ENCODE data around the gene CDKAL1.

The CDKAL1 gene

DNA sequence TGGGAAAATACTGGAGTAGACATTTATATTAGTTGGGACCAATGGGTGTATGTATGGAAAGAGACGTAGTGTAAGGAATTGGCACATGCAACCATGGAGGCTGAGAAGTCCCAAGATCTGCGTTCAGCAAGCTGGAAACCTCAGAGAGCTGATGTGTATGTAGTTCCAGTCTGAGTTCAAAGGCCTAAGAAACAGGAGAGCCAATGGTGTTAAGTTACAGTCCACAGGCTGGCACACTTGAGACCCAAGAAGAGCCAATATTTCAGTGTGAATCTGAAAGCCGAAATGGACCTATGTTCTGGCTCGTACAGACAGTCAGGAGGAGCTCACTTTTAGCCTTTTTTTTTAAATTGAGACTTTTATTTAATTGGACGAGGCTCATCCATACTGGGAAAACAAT, 244.2 kb downstream of the CDKAL1 start:
- Histone ChIP-seq H3K9me3 (ENCODE audit: insufficient read depth, low read length) (no peaks in the 10 kb centered on the region), H3K36me3 (ENCODE audit: insufficient read depth, insufficient read length, low read length) (peaks cover 4% of the 10 kb centered on the region), H3K27me3 (ENCODE audit: insufficient read depth, insufficient read length) (no peaks in the 10 kb centered on the region), H3K4me3 (ENCODE audit: insufficient read length, low read depth) (no peak overlapping the region), H3K4me1 (ENCODE audit: insufficient read depth, insufficient read length) (no peaks in the 10 kb centered on the region), H3K9ac (ENCODE audit: insufficient read length, low read depth) (no peak overlapping the region)
- no peak for DNase-seq (ENCODE audit: low read depth, low spot score)
- TF ChIP-seq YY1 (IDR thresholded peaks at IDR 0.05; ENCODE audit: insufficient read depth, insufficient read length) (no peak), ZNF274 (IDR thresholded peaks at IDR 0.05; ENCODE audit: low read depth, low read length) (no peak)

DNA sequence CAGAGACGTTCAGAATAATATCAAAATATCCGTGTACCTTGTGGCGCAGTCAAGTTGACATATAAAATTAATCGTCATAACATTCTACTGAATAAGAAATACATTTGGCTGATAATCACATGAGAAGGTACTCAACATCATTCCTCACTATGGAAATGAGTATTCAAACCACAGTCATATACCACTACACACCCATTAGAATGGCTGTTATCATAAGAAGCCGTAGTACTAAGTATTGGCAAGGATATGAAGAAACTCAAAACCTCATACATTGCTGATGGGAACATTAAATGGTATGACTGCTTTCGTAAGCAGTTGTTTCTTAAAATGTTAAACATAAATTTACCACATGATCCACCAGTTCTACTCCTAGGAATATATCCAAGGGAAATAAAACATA, 244.7 kb downstream of the CDKAL1 start:
- H3K4me1 ChIP-seq (ENCODE audit: insufficient read depth, insufficient read length): no peaks in the 10 kb centered on the region
- no peaks in the 10 kb centered on the region for H3K9me3 ChIP-seq (ENCODE audit: insufficient read depth, low read length)
- no peak overlapping the region for H3K4me3 ChIP-seq (ENCODE audit: insufficient read length, low read depth)
- H3K36me3 ChIP-seq (ENCODE audit: insufficient read depth, insufficient read length, low read length): peaks cover 6% of the 10 kb centered on the region
- H3K9ac ChIP-seq (ENCODE audit: insufficient read length, low read depth): no peak overlapping the region
- no peak for TF ChIP-seq SUZ12 (IDR thresholded peaks at IDR 0.05; ENCODE audit: extremely low read depth, insufficient read depth, insufficient read length)
- no peak for TF ChIP-seq ZNF274 (IDR thresholded peaks at IDR 0.05; ENCODE audit: low read depth, low read length)
- TF ChIP-seq YY1 (IDR thresholded peaks at IDR 0.05; ENCODE audit: insufficient read depth, insufficient read length): no peak
- no peak for DNase-seq (ENCODE audit: low read depth, low spot score)
- H3K27me3 ChIP-seq (ENCODE audit: insufficient read depth, insufficient read length): no peaks in the 10 kb centered on the region

DNA sequence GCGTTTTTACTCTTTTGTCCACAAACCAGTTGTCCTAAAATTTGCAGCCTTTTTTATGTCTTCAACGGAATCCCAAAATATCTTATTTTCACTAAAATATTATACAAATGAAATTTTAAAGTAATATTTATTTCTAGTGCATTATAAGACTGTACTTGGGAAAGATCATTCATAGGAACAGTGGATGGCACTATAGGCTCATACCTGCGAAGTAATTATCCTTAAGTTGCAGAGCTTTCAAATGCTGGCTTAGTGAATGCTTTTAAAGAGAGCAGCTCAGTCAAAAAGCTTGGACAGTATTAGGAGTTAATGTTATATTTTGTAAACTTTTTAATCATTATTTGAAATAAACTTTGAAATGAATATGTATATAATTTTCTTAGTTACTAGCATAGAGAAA, 254.9 kb downstream of the CDKAL1 start:
- no peaks in the 10 kb centered on the region for H3K4me1 ChIP-seq (ENCODE audit: insufficient read depth, insufficient read length)
- H3K9me3 ChIP-seq (ENCODE audit: insufficient read depth, low read length): no peaks in the 10 kb centered on the region
- H3K36me3 ChIP-seq (ENCODE audit: insufficient read depth, insufficient read length, low read length): no peaks in the 10 kb centered on the region
- TF ChIP-seq SUZ12 (IDR thresholded peaks at IDR 0.05; ENCODE audit: extremely low read depth, insufficient read depth, insufficient read length) (no peak), YY1 (IDR thresholded peaks at IDR 0.05; ENCODE audit: insufficient read depth, insufficient read length) (no peak), ZNF274 (IDR thresholded peaks at IDR 0.05; ENCODE audit: low read depth, low read length) (no peak)
- H3K27me3 ChIP-seq (ENCODE audit: insufficient read depth, insufficient read length): no peaks in the 10 kb centered on the region
- no peak overlapping the region for H3K9ac ChIP-seq (ENCODE audit: insufficient read length, low read depth)
- no peak overlapping the region for H3K4me3 ChIP-seq (ENCODE audit: insufficient read length, low read depth)
- no peak for DNase-seq (ENCODE audit: low read depth, low spot score)

DNA sequence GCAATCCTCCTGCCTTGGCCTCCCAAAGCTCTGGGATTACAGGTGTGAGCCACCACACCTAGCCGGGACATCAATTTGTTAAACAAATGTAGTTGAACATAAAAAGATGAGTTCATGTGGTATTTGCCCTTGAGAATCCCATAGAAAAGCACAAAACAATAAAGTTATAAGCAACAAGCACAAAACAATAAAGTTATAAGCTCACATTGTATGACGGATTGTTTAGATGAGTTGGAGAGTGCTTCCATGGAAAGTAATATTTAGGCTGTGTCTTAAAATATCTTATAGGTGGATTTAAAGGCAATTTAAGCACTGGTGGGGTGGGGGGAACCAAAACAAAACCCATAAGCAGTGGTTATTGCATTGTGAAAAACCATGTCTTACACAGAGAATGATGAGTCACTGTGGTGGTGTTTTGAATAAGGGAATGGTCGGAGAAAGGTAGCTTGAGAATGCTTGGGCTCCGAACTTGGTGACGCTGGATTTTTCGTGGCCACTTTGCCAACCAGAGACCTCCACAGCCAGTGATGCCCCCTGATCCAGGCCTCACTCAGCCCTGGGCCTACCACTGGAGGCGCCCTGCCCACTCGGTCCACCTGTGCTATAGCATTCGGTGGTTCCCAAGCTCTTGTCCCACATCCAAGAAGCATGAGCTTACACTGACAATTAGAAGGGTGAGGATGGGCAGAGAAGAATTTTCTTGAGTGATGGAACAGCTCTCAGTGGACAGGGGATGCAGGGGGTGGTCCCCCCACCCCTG, 256.0 kb downstream of the CDKAL1 start:
- no peaks in the 10 kb centered on the region for H3K36me3 ChIP-seq (ENCODE audit: insufficient read depth, insufficient read length, low read length)
- no peak overlapping the region for H3K9ac ChIP-seq (ENCODE audit: insufficient read length, low read depth)
- no peak for DNase-seq (ENCODE audit: low read depth, low spot score)
- H3K9me3 ChIP-seq (ENCODE audit: insufficient read depth, low read length): no peaks in the 10 kb centered on the region
- TF ChIP-seq SUZ12 (IDR thresholded peaks at IDR 0.05; ENCODE audit: extremely low read depth, insufficient read depth, insufficient read length): no peak
- no peak overlapping the region for H3K4me3 ChIP-seq (ENCODE audit: insufficient read length, low read depth)
- no peaks in the 10 kb centered on the region for H3K27me3 ChIP-seq (ENCODE audit: insufficient read depth, insufficient read length)
- no peaks in the 10 kb centered on the region for H3K4me1 ChIP-seq (ENCODE audit: insufficient read depth, insufficient read length)

DNA sequence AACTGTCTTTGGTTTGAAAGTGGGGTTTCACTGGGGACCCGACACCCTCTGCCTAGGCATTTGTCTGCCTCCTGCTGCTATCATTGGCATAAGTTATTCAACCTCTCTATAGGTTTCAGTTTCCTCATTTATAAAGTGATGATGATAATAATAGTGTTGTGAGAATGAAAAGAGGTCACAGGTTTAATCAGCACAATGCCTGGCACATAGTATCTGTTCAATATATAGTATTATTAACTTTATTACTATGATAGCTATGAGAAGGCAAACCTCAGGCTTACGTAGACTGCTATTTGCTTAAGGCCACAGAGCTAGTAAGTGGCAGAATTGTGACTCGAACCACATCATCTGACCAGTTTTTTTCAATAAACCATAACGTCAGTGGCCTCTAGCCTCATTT, 256.8 kb downstream of the CDKAL1 start:
- H3K4me1 ChIP-seq (ENCODE audit: insufficient read depth, insufficient read length): no peaks in the 10 kb centered on the region
- H3K9ac ChIP-seq (ENCODE audit: insufficient read length, low read depth): no peak overlapping the region
- no peaks in the 10 kb centered on the region for H3K36me3 ChIP-seq (ENCODE audit: insufficient read depth, insufficient read length, low read length)
- no peaks in the 10 kb centered on the region for H3K27me3 ChIP-seq (ENCODE audit: insufficient read depth, insufficient read length)
- TF ChIP-seq ZNF274 (IDR thresholded peaks at IDR 0.05; ENCODE audit: low read depth, low read length) (no peak), YY1 (IDR thresholded peaks at IDR 0.05; ENCODE audit: insufficient read depth, insufficient read length) (no peak), SUZ12 (IDR thresholded peaks at IDR 0.05; ENCODE audit: extremely low read depth, insufficient read depth, insufficient read length) (no peak)
- no peak for DNase-seq (ENCODE audit: low read depth, low spot score)
- H3K9me3 ChIP-seq (ENCODE audit: insufficient read depth, low read length): no peaks in the 10 kb centered on the region
- no peak overlapping the region for H3K4me3 ChIP-seq (ENCODE audit: insufficient read length, low read depth)

DNA sequence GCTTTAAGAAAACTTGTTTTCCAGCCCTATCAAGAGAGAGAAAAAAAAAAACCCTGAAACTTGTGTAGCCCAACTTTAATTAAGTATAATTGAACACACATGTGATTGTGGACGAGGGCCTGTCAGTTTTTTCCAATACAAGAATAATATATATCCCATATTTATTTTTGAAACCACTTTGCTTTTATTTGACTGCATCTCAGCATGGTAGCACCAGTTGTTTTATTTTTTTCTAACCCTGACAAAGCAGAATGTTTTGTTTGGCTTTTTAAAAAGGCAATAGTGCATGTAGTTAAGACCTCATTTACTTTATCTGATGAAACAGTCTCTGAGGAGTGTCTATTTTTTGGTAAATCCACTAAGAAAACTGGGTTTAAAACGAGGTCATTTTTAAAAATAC, 257.7 kb downstream of the CDKAL1 start:
- Histone ChIP-seq H3K4me3 (ENCODE audit: insufficient read length, low read depth) (no peak overlapping the region), H3K9me3 (ENCODE audit: insufficient read depth, low read length) (no peaks in the 10 kb centered on the region), H3K4me1 (ENCODE audit: insufficient read depth, insufficient read length) (no peaks in the 10 kb centered on the region), H3K27me3 (ENCODE audit: insufficient read depth, insufficient read length) (no peaks in the 10 kb centered on the region), H3K9ac (ENCODE audit: insufficient read length, low read depth) (no peak overlapping the region), H3K36me3 (ENCODE audit: insufficient read depth, insufficient read length, low read length) (no peaks in the 10 kb centered on the region)
- no peak for TF ChIP-seq SUZ12 (IDR thresholded peaks at IDR 0.05; ENCODE audit: extremely low read depth, insufficient read depth, insufficient read length)
- DNase-seq (ENCODE audit: low read depth, low spot score): no peak

DNA sequence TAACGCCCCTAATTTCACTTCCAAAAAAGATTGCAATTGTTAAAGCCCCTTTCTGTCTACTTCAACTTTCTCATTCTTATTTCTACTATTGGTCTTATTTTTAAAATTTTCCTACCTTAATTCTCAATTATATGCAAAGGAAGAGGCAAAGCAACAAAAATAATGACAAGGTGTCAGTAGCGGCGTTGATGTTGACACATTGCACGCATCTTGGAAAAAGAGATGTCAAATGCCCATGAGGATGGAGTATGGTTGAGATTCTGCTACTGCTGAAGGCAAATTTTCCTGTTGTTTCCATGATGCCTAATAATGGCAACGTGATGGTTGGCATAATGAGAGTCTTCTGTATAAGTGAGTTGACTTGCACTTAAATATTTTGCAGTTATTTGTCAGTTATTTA, 258.9 kb downstream of the CDKAL1 start:
- H3K27me3 ChIP-seq (ENCODE audit: insufficient read depth, insufficient read length): no peaks in the 10 kb centered on the region

More for the DNA sequence above, 258.9 kb downstream of the CDKAL1 start:
- Histone ChIP-seq H3K36me3 (ENCODE audit: insufficient read depth, insufficient read length, low read length) (no peaks in the 10 kb centered on the region), H3K4me3 (ENCODE audit: insufficient read length, low read depth) (no peak overlapping the region), H3K9ac (ENCODE audit: insufficient read length, low read depth) (no peak overlapping the region), H3K4me1 (ENCODE audit: insufficient read depth, insufficient read length) (no peaks in the 10 kb centered on the region), H3K9me3 (ENCODE audit: insufficient read depth, low read length) (no peaks in the 10 kb centered on the region)
- no peak for DNase-seq (ENCODE audit: low read depth, low spot score)
- TF ChIP-seq YY1 (IDR thresholded peaks at IDR 0.05; ENCODE audit: insufficient read depth, insufficient read length) (no peak), SUZ12 (IDR thresholded peaks at IDR 0.05; ENCODE audit: extremely low read depth, insufficient read depth, insufficient read length) (no peak), ZNF274 (IDR thresholded peaks at IDR 0.05; ENCODE audit: low read depth, low read length) (no peak)
